ENCODE measurements around the gene CTIF. TPM values are rescaled to one million over a fixed set of nuclear protein-coding genes. Genes with fewer than 3 reads are reported as not detected.
"Not testable (repeated sequence)": the region's sequence is repeated elsewhere in the genome, so short reads cannot be mapped to it uniquely, and the experiment has no call there.

Gene CTIF
- total RNA-seq, 2 experiments from 2014 or later: 3.2 to 3.5 TPM

- intact Hi-C loops (cut with micrococcal nuclease): no loop called here
- CTCF ChIA-PET: no interaction called here
- TF ChIP-seq CTCF (IDR thresholded peaks at IDR 0.05): no peak
- Mint-ChIP-seq H3K36me3 (ENCODE audit: low read depth) (peaks cover 1% of the 10 kb centered on the region), H3K27ac (no peak overlapping the region), H3K27me3 (peaks cover 33% of the 10 kb centered on the region), H3K4me1 (ENCODE audit: low read depth) (no peaks in the 10 kb centered on the region), H3K9me3 (peaks cover 16% of the 10 kb centered on the region), H3K4me3 (no peak overlapping the region)
- POLR2A ChIA-PET: no interaction called here
- DNase-seq (no peak), ATAC-seq (no peak)
Observed at GRCh38 chr18:48497863-48498262, 41.0 kb upstream of the CTIF start.

GRCh38 chr18:48500517-48500916, 38.3 kb upstream of the CTIF start:
- peaks cover 3% of the 10 kb centered on the region for H3K36me3 Mint-ChIP-seq (ENCODE audit: low read depth)
- H3K4me3 Mint-ChIP-seq: no peak overlapping the region
- peaks cover 21% of the 10 kb centered on the region for H3K27me3 Mint-ChIP-seq
- ATAC-seq (no peak), DNase-seq (no peak)
- H3K27ac Mint-ChIP-seq: no peak overlapping the region
- ChIA-PET POLR2A (no interaction called here), CTCF (no interaction called here)
- H3K9me3 Mint-ChIP-seq: peaks cover 18% of the 10 kb centered on the region
- no peak for TF ChIP-seq CTCF (IDR thresholded peaks at IDR 0.05)
- H3K4me1 Mint-ChIP-seq (ENCODE audit: low read depth): no peaks in the 10 kb centered on the region
- intact Hi-C loops (cut with micrococcal nuclease): no loop called here

- ATAC-seq (no peak), DNase-seq (no peak)
- Mint-ChIP-seq H3K4me3 (no peak overlapping the region), H3K9me3 (peaks cover 21% of the 10 kb centered on the region), H3K4me1 (ENCODE audit: low read depth) (no peaks in the 10 kb centered on the region), H3K36me3 (ENCODE audit: low read depth) (peaks cover 8% of the 10 kb centered on the region), H3K27me3 (peaks cover 24% of the 10 kb centered on the region), H3K27ac (no peak overlapping the region)
- intact Hi-C loops (cut with micrococcal nuclease): no loop called here
- ChIA-PET CTCF (no interaction called here), POLR2A (no interaction called here)
- peak; percentile 18 for TF ChIP-seq CTCF (IDR thresholded peaks at IDR 0.05)
Observed at GRCh38 chr18:48502906-48503305, 35.9 kb upstream of the CTIF start.

DNA sequence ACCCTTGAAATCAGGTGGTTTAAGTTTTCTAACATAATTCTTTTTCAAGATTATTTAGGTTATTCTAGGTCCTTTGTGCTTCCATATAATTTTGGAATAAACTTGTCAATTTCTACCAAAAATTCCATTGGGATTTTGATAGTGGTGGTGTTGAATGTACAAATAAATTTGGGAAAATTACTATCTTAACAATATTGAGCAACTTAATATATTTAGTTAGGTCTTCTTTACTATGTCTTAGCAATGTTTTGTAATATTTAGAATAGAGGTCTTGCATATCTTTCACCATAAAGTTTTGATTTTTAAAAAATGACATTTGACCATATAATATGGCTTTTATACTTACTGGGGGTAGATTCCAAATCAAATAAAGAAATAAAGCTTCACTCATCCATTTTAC, 34.0 kb upstream of the CTIF start:
- TF ChIP-seq CTCF (IDR thresholded peaks at IDR 0.05): no peak
- Mint-ChIP-seq H3K27ac (no peak overlapping the region), H3K4me1 (ENCODE audit: low read depth) (no peaks in the 10 kb centered on the region), H3K9me3 (peaks cover 16% of the 10 kb centered on the region), H3K36me3 (ENCODE audit: low read depth) (peaks cover 8% of the 10 kb centered on the region), H3K27me3 (peaks cover 20% of the 10 kb centered on the region), H3K4me3 (no peak overlapping the region)
- POLR2A ChIA-PET: interaction anchor here (0.9 kb wide), 1 partner anchor 41 kb away, joined by 3 read pairs; no protein-coding TSS in a partner anchor
- intact Hi-C loops (cut with micrococcal nuclease): no loop called here
- ATAC-seq (no peak), DNase-seq (no peak)
- CTCF ChIA-PET: interaction anchor here (1.9 kb wide), 1 partner anchor 59 kb away, joined by 5 read pairs; no protein-coding TSS in a partner anchor

GRCh38 chr18:48506983-48507568, 31.8 kb upstream of the CTIF start:
- H3K27ac Mint-ChIP-seq; H3K36me3 Mint-ChIP-seq (ENCODE audit: low read depth); CTCF ChIA-PET; H3K4me1 Mint-ChIP-seq (ENCODE audit: low read depth); DNase-seq; H3K4me3 Mint-ChIP-seq; ATAC-seq; POLR2A ChIA-PET; intact Hi-C loops (cut with micrococcal nuclease): not testable (repeated sequence)
- Mint-ChIP-seq H3K9me3 (peaks cover 16% of the 10 kb centered on the region), H3K27me3 (peaks cover 17% of the 10 kb centered on the region)

- intact Hi-C loops (cut with micrococcal nuclease); CTCF ChIA-PET; H3K9me3 Mint-ChIP-seq; H3K4me1 Mint-ChIP-seq (ENCODE audit: low read depth); H3K27ac Mint-ChIP-seq; H3K36me3 Mint-ChIP-seq (ENCODE audit: low read depth); POLR2A ChIA-PET; H3K4me3 Mint-ChIP-seq; DNase-seq; ATAC-seq: not testable (repeated sequence)
- H3K27me3 Mint-ChIP-seq: peaks cover 24% of the 10 kb centered on the region
Observed at GRCh38 chr18:48512498-48512897, 26.3 kb upstream of the CTIF start.
